BE2C (cell line): ENCODE data around the gene SLC38A2.

Experiments
- DNase-seq: peaks from one replicate; pipeline ENCODE4 v3.0.0-alpha.2; 2020
- H3K27me3 ChIP-seq: fragments of 250-450 bp; sonication (Bioruptor Pico); 2 replicates; pipeline ENCODE4 v1.5.1; 2020; ENCODE audit warnings: mild to moderate bottlenecking
- H3K36me3 ChIP-seq: fragments of 250-450 bp; sonication (Bioruptor Pico); 2 replicates; pipeline ENCODE4 v1.5.1; 2020; ENCODE audit warnings: mild to moderate bottlenecking
- H3K4me1 ChIP-seq: fragments of 250-450 bp; sonication (Bioruptor Pico); 2 replicates; pipeline ENCODE4 v1.5.1; 2020
- H3K4me3 ChIP-seq: 2 replicates; pipeline ENCODE4 v1.5.1; 2011; ENCODE audit warnings: low read depth, low read length
- H3K9me3 ChIP-seq: fragments of 250-450 bp; sonication (Bioruptor Pico); 2 replicates; pipeline ENCODE4 v1.5.1; 2020
- CTCF ChIP-seq: IDR thresholded peaks from 2 replicates; pipeline ENCODE4 v1.5.1; 2012; ENCODE audit warnings: mild to moderate bottlenecking, low read depth, low read length

The SLC38A2 gene

GRCh38 chr12:46359667-46360280 lies 12.8 kb downstream of the SLC38A2 start:
- peaks cover 63% of the 10 kb centered on the region for H3K36me3 ChIP-seq
- no peak for DNase-seq
- no peak for TF ChIP-seq CTCF
- H3K4me3 ChIP-seq: no peak overlapping the region
- H3K9me3 ChIP-seq: no peaks in the 10 kb centered on the region
- no peaks in the 10 kb centered on the region for H3K27me3 ChIP-seq
- no peaks in the 10 kb centered on the region for H3K4me1 ChIP-seq

- Histone ChIP-seq H3K27me3 (no peaks in the 10 kb centered on the region), H3K9me3 (no peaks in the 10 kb centered on the region), H3K36me3 (peaks cover 56% of the 10 kb centered on the region), H3K4me3 (no peak overlapping the region), H3K4me1 (no peaks in the 10 kb centered on the region)
- TF ChIP-seq CTCF: no peak
- DNase-seq: no peak
Observed at GRCh38 chr12:46358791-46359666, 13.5 kb downstream of the SLC38A2 start.

- TF ChIP-seq CTCF: no peak
- H3K36me3 ChIP-seq: peaks cover 48% of the 10 kb centered on the region
- no peaks in the 10 kb centered on the region for H3K27me3 ChIP-seq
- no peak overlapping the region for H3K4me3 ChIP-seq
- H3K9me3 ChIP-seq: no peaks in the 10 kb centered on the region
- H3K4me1 ChIP-seq: no peaks in the 10 kb centered on the region
- no peak for DNase-seq
Observed at GRCh38 chr12:46358325-46358700, 14.3 kb downstream of the SLC38A2 start.

GRCh38 chr12:46357438-46358324 lies 14.9 kb downstream of the SLC38A2 start:
- no peaks in the 10 kb centered on the region for H3K9me3 ChIP-seq
- H3K4me1 ChIP-seq: no peaks in the 10 kb centered on the region
- H3K4me3 ChIP-seq: no peak overlapping the region
- no peaks in the 10 kb centered on the region for H3K27me3 ChIP-seq
- H3K36me3 ChIP-seq: peaks cover 42% of the 10 kb centered on the region
- no peak for TF ChIP-seq CTCF
- no peak for DNase-seq

- Histone ChIP-seq H3K4me3 (no peak overlapping the region), H3K4me1 (peaks cover 6% of the 10 kb centered on the region; the same call in 1 of the 2 replicates), H3K27me3 (no peaks in the 10 kb centered on the region)
Observed at GRCh38 chr12:46356655-46357437, 15.7 kb downstream of the SLC38A2 start.

More at GRCh38 chr12:46356655-46357437, 15.7 kb downstream of the SLC38A2 start:
- no peaks in the 10 kb centered on the region for H3K9me3 ChIP-seq
- H3K36me3 ChIP-seq: peaks cover 34% of the 10 kb centered on the region
- no peak for TF ChIP-seq CTCF
- DNase-seq: no peak
